Measurements from ENCODE around the gene POMZP3.
"Not testable (repeated sequence)": the region's sequence is repeated elsewhere in the genome, so short reads cannot be mapped to it uniquely, and the experiment has no call there.

The POMZP3 gene

GRCh38 chr7:76656425-76656824, 29.3 kb upstream of the POMZP3 start:
- 35% methylated on average over 2 of the region's 2 CpGs for WGBS
- not testable (repeated sequence) for H2BK120ac ChIP-seq (ENCODE audit: low read depth, low read length); H3K4me3 ChIP-seq (ENCODE audit: insufficient read depth in 1 of 2, low read depth in 1 of 2, low read length in 2 of 2); H3K9me3 ChIP-seq (ENCODE audit: control insufficient read depth, low read length); H3K4me1 ChIP-seq (ENCODE audit: control insufficient read depth, insufficient read depth, low read depth, low read length); H2BK12ac ChIP-seq (ENCODE audit: low read length in 2 of 2); H3K79me1 ChIP-seq (replicated peaks; ENCODE audit: low read length, poor library complexity, severe bottlenecking); H3K4ac ChIP-seq (ENCODE audit: low read depth in 1 of 2, low read length in 2 of 2); H2AK5ac ChIP-seq (ENCODE audit: low read length, severe bottlenecking); H3K36me3 ChIP-seq (ENCODE audit: control insufficient read depth in 1 of 2, insufficient read depth in 2 of 2, low read depth in 1 of 2, low read length in 2 of 2); H4K91ac ChIP-seq (ENCODE audit: low read length); H3K23ac ChIP-seq (ENCODE audit: low read length in 2 of 2); H3K18ac ChIP-seq (ENCODE audit: low read depth in 1 of 2, low read length in 2 of 2); H2BK5ac ChIP-seq (ENCODE audit: low read depth, low read length, poor library complexity, severe bottlenecking); H3K14ac ChIP-seq (ENCODE audit: low read length in 2 of 2); DNase-seq; H2BK15ac ChIP-seq (ENCODE audit: low read depth, poor library complexity, severe bottlenecking); H3K9ac ChIP-seq (ENCODE audit: low read length); H3K4me2 ChIP-seq (ENCODE audit: low read length, poor library complexity, severe bottlenecking); H3K27ac ChIP-seq (ENCODE audit: low read length, poor library complexity, severe bottlenecking); H2AFZ ChIP-seq (ENCODE audit: low read depth, low read length); H3K27me3 ChIP-seq (ENCODE audit: control insufficient read depth in 1 of 2, insufficient read depth in 1 of 2, low read length in 2 of 2); H4K8ac ChIP-seq (ENCODE audit: low read length)

- not testable (repeated sequence) for H2BK120ac ChIP-seq (ENCODE audit: low read depth, low read length); H3K36me3 ChIP-seq (ENCODE audit: control insufficient read depth in 1 of 2, insufficient read depth in 2 of 2, low read depth in 1 of 2, low read length in 2 of 2); H3K27ac ChIP-seq (ENCODE audit: low read length, poor library complexity, severe bottlenecking); H2AK5ac ChIP-seq (ENCODE audit: low read length, severe bottlenecking); H3K9ac ChIP-seq (ENCODE audit: low read length); H4K8ac ChIP-seq (ENCODE audit: low read length); H3K4ac ChIP-seq (ENCODE audit: low read depth in 1 of 2, low read length in 2 of 2); H3K79me1 ChIP-seq (replicated peaks; ENCODE audit: low read length, poor library complexity, severe bottlenecking); H4K91ac ChIP-seq (ENCODE audit: low read length); H2BK15ac ChIP-seq (ENCODE audit: low read depth, poor library complexity, severe bottlenecking); H3K23ac ChIP-seq (ENCODE audit: low read length in 2 of 2); H2BK5ac ChIP-seq (ENCODE audit: low read depth, low read length, poor library complexity, severe bottlenecking); H3K4me1 ChIP-seq (ENCODE audit: control insufficient read depth, insufficient read depth, low read depth, low read length); H3K18ac ChIP-seq (ENCODE audit: low read depth in 1 of 2, low read length in 2 of 2); H3K4me3 ChIP-seq (ENCODE audit: insufficient read depth in 1 of 2, low read depth in 1 of 2, low read length in 2 of 2); H3K27me3 ChIP-seq (ENCODE audit: control insufficient read depth in 1 of 2, insufficient read depth in 1 of 2, low read length in 2 of 2); H2AFZ ChIP-seq (ENCODE audit: low read depth, low read length); H2BK12ac ChIP-seq (ENCODE audit: low read length in 2 of 2); H3K4me2 ChIP-seq (ENCODE audit: low read length, poor library complexity, severe bottlenecking); DNase-seq; H3K9me3 ChIP-seq (ENCODE audit: control insufficient read depth, low read length); H3K14ac ChIP-seq (ENCODE audit: low read length in 2 of 2)
- no CpG with 5 or more reads among the region's 5 CpGs for WGBS
Measured at GRCh38 chr7:76642620-76643019, 15.5 kb upstream of the POMZP3 start.

GRCh38 chr7:76637061-76637691, 10.1 kb upstream of the POMZP3 start:
- not testable (repeated sequence) for H2BK120ac ChIP-seq (ENCODE audit: low read depth, low read length); H3K14ac ChIP-seq (ENCODE audit: low read length in 2 of 2); H3K79me1 ChIP-seq (replicated peaks; ENCODE audit: low read length, poor library complexity, severe bottlenecking); H3K27ac ChIP-seq (ENCODE audit: low read length, poor library complexity, severe bottlenecking); H2BK5ac ChIP-seq (ENCODE audit: low read depth, low read length, poor library complexity, severe bottlenecking); H3K4me2 ChIP-seq (ENCODE audit: low read length, poor library complexity, severe bottlenecking); H3K9ac ChIP-seq (ENCODE audit: low read length); H3K9me3 ChIP-seq (ENCODE audit: control insufficient read depth, low read length); H3K23ac ChIP-seq (ENCODE audit: low read length in 2 of 2); H4K91ac ChIP-seq (ENCODE audit: low read length); H3K27me3 ChIP-seq (ENCODE audit: control insufficient read depth in 1 of 2, insufficient read depth in 1 of 2, low read length in 2 of 2); H3K4ac ChIP-seq (ENCODE audit: low read depth in 1 of 2, low read length in 2 of 2); H3K36me3 ChIP-seq (ENCODE audit: control insufficient read depth in 1 of 2, insufficient read depth in 2 of 2, low read depth in 1 of 2, low read length in 2 of 2); H3K4me3 ChIP-seq (ENCODE audit: insufficient read depth in 1 of 2, low read depth in 1 of 2, low read length in 2 of 2); H3K4me1 ChIP-seq (ENCODE audit: control insufficient read depth, insufficient read depth, low read depth, low read length); H3K18ac ChIP-seq (ENCODE audit: low read depth in 1 of 2, low read length in 2 of 2); H2BK12ac ChIP-seq (ENCODE audit: low read length in 2 of 2); H2AK5ac ChIP-seq (ENCODE audit: low read length, severe bottlenecking); H2AFZ ChIP-seq (ENCODE audit: low read depth, low read length); H4K8ac ChIP-seq (ENCODE audit: low read length); H2BK15ac ChIP-seq (ENCODE audit: low read depth, poor library complexity, severe bottlenecking)
- peak; percentile 2 for DNase-seq
- 38% methylated on average over 2 of the region's 7 CpGs for WGBS

GRCh38 chr7:76626581-76626980, 498 bp downstream of the POMZP3 start:
- H4K8ac ChIP-seq (ENCODE audit: low read length); H3K36me3 ChIP-seq (ENCODE audit: control insufficient read depth in 1 of 2, insufficient read depth in 2 of 2, low read depth in 1 of 2, low read length in 2 of 2); H3K18ac ChIP-seq (ENCODE audit: low read depth in 1 of 2, low read length in 2 of 2); H2BK5ac ChIP-seq (ENCODE audit: low read depth, low read length, poor library complexity, severe bottlenecking); H4K91ac ChIP-seq (ENCODE audit: low read length); H3K23ac ChIP-seq (ENCODE audit: low read length in 2 of 2); H3K27me3 ChIP-seq (ENCODE audit: control insufficient read depth in 1 of 2, insufficient read depth in 1 of 2, low read length in 2 of 2); H2BK15ac ChIP-seq (ENCODE audit: low read depth, poor library complexity, severe bottlenecking); H3K79me1 ChIP-seq (replicated peaks; ENCODE audit: low read length, poor library complexity, severe bottlenecking); H3K4me1 ChIP-seq (ENCODE audit: control insufficient read depth, insufficient read depth, low read depth, low read length); H3K14ac ChIP-seq (ENCODE audit: low read length in 2 of 2); H2AK5ac ChIP-seq (ENCODE audit: low read length, severe bottlenecking); H3K9me3 ChIP-seq (ENCODE audit: control insufficient read depth, low read length); H2BK120ac ChIP-seq (ENCODE audit: low read depth, low read length); H2AFZ ChIP-seq (ENCODE audit: low read depth, low read length); H3K27ac ChIP-seq (ENCODE audit: low read length, poor library complexity, severe bottlenecking); H2BK12ac ChIP-seq (ENCODE audit: low read length in 2 of 2): not testable (repeated sequence)
- Histone ChIP-seq H3K4ac (ENCODE audit: low read depth in 1 of 2, low read length in 2 of 2) (peak overlapping the region in 1 of 2 experiments; percentile 73), H3K4me2 (ENCODE audit: low read length, poor library complexity, severe bottlenecking) (peak overlapping the region; percentile 67), H3K4me3 (ENCODE audit: insufficient read depth in 1 of 2, low read depth in 1 of 2, low read length in 2 of 2) (peak overlapping the region; percentile 63 to 75), H3K9ac (ENCODE audit: low read length) (peak overlapping the region; percentile 86)
- 0% methylated on average over 3 of the region's 34 CpGs for WGBS
- peak; percentile 24 for DNase-seq

All from mesenchymal stem cell (in vitro differentiated cells and primary cell).